ENCODE results near the gene TMEM147.

Gene TMEM147

GRCh38 chr19:35549174-35549788, 3.9 kb downstream of the TMEM147 start:
- peak; percentile 75 for DNase-seq

- DNase-seq = no peak
Measured at GRCh38 chr19:35549879-35550523, 4.6 kb downstream of the TMEM147 start.

- DNase-seq = no peak
Measured at GRCh38 chr19:35551091-35551810, 5.8 kb downstream of the TMEM147 start.

GRCh38 chr19:35552534-35553384, 7.3 kb downstream of the TMEM147 start:
- DNase-seq = no peak

GRCh38 chr19:35553385-35554000, 8.1 kb downstream of the TMEM147 start:
- DNase-seq = no peak

- no peak for DNase-seq
Measured at GRCh38 chr19:35554076-35554475, 8.7 kb downstream of the TMEM147 start.

GRCh38 chr19:35555301-35556005, 10.0 kb downstream of the TMEM147 start:
- DNase-seq = no peak

GRCh38 chr19:35556025-35556590, 10.7 kb downstream of the TMEM147 start:
- DNase-seq = no peak

GRCh38 chr19:35556846-35557538, 11.6 kb downstream of the TMEM147 start:
- no peak for DNase-seq

- DNase-seq = peak; percentile 75
Measured at GRCh38 chr19:35557539-35558399, 12.3 kb downstream of the TMEM147 start.

GRCh38 chr19:35558400-35559280, 13.2 kb downstream of the TMEM147 start:
- DNase-seq = no peak

GRCh38 chr19:35559281-35559659, 13.8 kb downstream of the TMEM147 start:
- no peak for DNase-seq

GRCh38 chr19:35559781-35560180, 14.4 kb downstream of the TMEM147 start:
- DNase-seq = no peak

GRCh38 chr19:35560271-35560670, 14.8 kb downstream of the TMEM147 start:
- no peak for DNase-seq

GRCh38 chr19:35560677-35561076, 15.3 kb downstream of the TMEM147 start:
- no peak for DNase-seq

- no peak for DNase-seq
Measured at GRCh38 chr19:35561436-35561835, 16.0 kb downstream of the TMEM147 start.

- DNase-seq = no peak
Measured at GRCh38 chr19:35562336-35562735, 16.9 kb downstream of the TMEM147 start.

GRCh38 chr19:35562776-35563175, 17.4 kb downstream of the TMEM147 start:
- no peak for DNase-seq

Measured in CD4-positive, alpha-beta T cell treated with Interleukin-17A for 4 hours (primary cell).